Neuron (in vitro differentiated cells): ENCODE results near the gene DOCK2.
"Not testable (repeated sequence)": the region's sequence is repeated elsewhere in the genome, so short reads cannot be mapped to it uniquely, and the experiment has no call there.

ENCODE experiments used
- H2AFZ ChIP-seq: one replicate; pipeline ENCODE4 v1.6.1; 2013; ENCODE audit warnings: low read depth, mild to moderate bottlenecking, inconsistent platforms, low read length, moderate library complexity
- H3K27me3 ChIP-seq: one replicate; pipeline ENCODE4 v1.6.1; 2013; ENCODE audit warnings: low read length; ENCODE audit not compliant: insufficient read depth
- H3K36me3 ChIP-seq: one replicate; pipeline ENCODE4 v1.6.1; 2013; ENCODE audit warnings: low read length; ENCODE audit not compliant: insufficient read depth
- H3K4me1 ChIP-seq: one replicate; pipeline ENCODE4 v1.6.1; 2013; ENCODE audit warnings: low read length; ENCODE audit not compliant: insufficient read depth
- H3K4me3 ChIP-seq: 2 replicates; pipeline ENCODE4 v1.5.1; 2013; ENCODE audit warnings: mild to moderate bottlenecking, low read length, moderate library complexity
- H3K9me3 ChIP-seq: one replicate; pipeline ENCODE4 v1.6.1; 2013; ENCODE audit warnings: low read length

DOCK2 gene

DNA sequence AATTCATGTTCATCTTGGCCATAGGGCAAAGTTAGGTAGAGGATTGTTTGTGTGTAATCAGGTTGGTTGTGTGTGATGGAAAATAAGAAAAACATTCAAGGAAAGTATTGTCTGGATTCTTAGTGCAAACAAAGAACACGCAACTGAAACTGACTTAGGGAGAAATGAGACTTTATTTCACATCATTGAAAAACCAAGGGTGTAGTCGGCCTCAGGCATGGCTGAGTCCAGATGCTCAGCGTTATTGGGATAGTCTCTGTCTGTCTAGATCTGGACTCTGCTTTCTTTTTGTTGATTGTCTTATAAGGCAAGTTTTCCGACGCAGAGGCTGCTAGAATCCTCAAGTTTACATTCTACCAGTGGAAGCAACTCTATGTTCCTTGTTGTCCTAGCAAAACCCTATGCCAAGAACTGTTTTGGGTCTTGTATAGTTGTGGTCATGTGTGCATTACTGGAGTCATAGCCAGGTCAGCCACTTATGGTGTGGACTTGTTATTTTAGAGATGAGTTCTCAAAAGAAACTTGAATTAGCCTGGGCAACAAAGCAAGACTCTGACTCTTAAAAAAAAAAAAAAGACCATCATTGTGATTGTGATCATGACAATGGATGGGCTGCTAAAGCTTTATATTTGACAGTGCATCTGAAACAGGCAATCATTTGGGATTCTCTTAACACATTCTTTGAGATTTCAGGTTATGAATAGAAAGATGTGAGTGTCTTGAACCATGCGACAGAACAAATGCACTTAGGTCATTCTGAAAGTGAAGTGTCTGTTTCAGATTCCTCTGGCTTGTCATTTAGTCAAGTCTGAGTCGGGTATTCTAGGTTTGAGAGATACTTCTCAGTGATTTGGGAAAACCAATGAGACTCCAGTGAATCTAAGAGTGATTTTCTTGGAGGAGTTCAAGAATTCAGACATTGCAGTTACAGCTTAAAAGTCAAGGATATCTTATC is 82.6 kb downstream of the DOCK2 start:
- Histone ChIP-seq H3K9me3 (no peaks in the 10 kb centered on the region), H3K4me1 (no peaks in the 10 kb centered on the region), H3K36me3 (no peaks in the 10 kb centered on the region), H3K27me3 (no peaks in the 10 kb centered on the region), H3K4me3 (no peak overlapping the region), H2AFZ (no peak overlapping the region)

DNA sequence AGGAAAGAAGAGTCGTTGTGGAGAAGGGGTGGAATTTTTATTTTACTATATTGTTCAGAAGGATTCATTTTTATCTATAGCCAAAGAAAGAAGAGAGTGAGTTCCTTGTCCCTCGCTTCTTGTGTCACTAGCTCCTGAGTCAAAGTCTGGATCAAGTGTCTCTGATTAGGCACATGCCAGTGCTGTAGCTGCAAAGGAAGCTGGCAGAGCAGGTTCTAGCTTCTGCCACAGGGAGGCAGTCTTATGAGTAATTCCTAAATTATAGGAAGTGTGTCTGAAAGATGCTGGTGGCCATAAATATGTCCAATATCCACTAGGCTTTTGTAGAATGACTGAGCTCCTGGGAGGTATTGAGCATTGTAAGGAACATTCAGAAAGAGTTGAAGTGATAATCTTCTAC is 84.7 kb downstream of the DOCK2 start:
- Histone ChIP-seq H3K9me3 (no peaks in the 10 kb centered on the region), H2AFZ (no peak overlapping the region), H3K36me3 (no peaks in the 10 kb centered on the region), H3K4me1 (no peaks in the 10 kb centered on the region), H3K27me3 (no peaks in the 10 kb centered on the region), H3K4me3 (no peak overlapping the region)

DNA sequence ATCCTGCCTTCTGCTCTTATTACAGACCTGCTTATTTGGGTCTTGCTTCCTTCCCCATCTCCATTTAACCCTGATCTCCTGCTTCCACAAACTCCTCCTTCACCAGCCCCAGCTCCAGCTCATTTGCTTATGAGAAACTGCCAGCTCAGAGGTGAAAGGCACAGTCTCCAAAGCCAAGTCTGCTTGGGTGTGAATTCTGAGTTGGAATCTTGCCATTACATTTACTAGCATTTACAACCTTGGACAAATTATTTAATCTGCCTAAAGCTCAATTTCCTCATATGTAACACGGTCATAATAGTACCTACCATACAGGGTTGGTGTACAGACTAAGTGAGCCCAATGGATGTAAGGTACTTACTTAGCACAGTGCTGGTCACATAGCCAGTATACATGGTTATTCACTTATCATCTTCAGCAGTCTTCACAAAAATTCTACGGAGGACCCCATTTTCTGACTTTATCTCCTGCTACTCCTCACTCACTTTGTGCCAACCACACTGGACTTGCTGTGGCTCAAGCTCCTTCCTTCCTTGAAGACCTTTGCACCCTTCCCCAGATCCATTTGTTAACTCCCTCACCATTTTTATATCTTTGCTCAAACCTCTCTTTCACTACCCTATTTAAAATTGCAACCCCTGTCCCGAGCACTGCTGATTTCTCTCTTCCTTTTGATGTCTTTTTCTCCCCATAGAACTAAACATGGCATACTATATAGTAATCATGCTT is 86.2 kb downstream of the DOCK2 start:
- H3K9me3 ChIP-seq, result no peaks in the 10 kb centered on the region
- H3K4me3 ChIP-seq, result no peak overlapping the region
- no peaks in the 10 kb centered on the region for H3K27me3 ChIP-seq
- no peak overlapping the region for H2AFZ ChIP-seq
- H3K4me1 ChIP-seq, result no peaks in the 10 kb centered on the region
- no peaks in the 10 kb centered on the region for H3K36me3 ChIP-seq

DNA sequence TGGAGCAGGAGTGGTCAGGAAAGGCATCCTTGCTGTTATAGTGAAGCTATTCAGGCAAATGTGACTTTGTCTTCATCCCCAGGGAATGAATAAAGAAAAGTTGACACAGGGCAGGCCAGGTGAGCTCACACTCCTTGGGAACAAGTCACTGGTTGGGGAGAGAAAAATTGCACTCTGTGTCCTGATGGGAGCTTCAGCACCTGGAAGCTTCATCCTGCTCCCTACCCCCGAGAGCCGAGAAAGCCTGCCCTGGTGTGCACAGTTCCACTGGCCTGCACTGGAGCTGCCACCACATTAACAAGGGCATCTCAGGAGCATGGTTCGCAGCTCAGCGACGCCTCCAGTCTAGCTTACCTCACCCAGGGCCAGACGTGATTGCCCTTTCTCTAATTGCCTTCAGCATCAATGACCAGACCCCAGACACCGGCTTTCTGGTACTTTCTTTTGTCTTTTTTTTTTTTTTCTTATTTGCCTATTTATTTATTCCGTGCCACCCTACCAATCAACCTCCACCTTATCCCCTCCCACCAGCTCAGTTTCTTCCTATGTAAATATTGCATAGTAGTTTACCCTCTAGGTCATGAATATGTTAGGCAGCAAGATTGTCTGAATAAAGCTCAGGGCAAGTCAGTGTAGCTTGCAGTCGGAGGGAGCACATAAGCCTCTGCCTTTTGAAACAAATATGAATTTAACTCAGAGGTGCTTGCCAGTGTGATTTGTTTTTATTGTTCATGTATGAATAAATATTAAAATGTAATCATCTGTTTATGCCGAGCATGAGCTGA is 87.4 kb downstream of the DOCK2 start:
- Histone ChIP-seq H3K4me1 (no peaks in the 10 kb centered on the region), H3K27me3 (no peaks in the 10 kb centered on the region), H3K4me3 (no peak overlapping the region), H3K9me3 (no peaks in the 10 kb centered on the region), H2AFZ (no peak overlapping the region), H3K36me3 (no peaks in the 10 kb centered on the region)

- H3K27me3 ChIP-seq, H3K4me3 ChIP-seq, H3K4me1 ChIP-seq, H2AFZ ChIP-seq, H3K9me3 ChIP-seq, H3K36me3 ChIP-seq: not testable (repeated sequence)
Measured at GRCh38 chr5:169725665-169726064, 88.6 kb downstream of the DOCK2 start.

DNA sequence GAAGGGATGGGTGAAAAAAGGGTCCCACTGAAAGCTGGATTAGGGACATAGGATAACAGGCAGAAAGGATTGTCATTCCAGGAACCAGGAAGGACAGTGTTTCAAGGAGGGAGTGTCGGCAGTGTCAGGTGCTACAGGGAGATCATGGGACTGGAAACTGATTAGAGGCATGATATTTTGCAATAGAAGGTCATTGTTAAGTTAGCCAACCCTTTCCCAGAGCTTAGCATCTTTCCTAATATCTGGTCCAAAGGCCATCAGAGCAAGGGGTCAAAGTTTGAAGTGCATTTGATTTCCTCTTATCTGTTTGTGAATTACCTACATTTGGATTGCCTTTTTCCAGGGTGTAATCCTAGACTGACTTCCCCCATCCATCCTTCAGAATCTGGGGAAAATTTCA is 91.3 kb downstream of the DOCK2 start:
- no peaks in the 10 kb centered on the region for H3K36me3 ChIP-seq
- H2AFZ ChIP-seq, result no peak overlapping the region
- no peaks in the 10 kb centered on the region for H3K4me1 ChIP-seq
- no peaks in the 10 kb centered on the region for H3K9me3 ChIP-seq
- no peaks in the 10 kb centered on the region for H3K27me3 ChIP-seq
- H3K4me3 ChIP-seq, result no peak overlapping the region

DNA sequence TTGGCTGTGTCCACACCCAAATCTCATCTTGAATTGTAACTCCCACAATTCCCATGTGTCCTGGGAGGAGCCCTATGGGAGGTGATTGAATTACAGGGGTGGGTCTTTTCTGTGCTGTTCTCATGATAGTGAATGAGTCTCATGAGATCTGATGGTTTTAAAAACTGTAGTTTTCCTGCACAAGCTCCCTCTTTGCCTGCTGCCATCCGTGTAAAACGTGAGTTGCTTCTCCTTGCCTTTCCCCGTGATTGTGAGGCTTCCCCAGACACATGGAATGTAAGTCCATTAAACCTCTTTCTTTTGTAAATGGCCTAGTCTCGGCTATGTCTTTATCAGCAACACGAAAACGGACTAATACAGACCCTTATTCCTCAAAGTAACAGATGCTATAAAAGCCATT is 94.1 kb downstream of the DOCK2 start:
- Histone ChIP-seq H3K27me3 (no peaks in the 10 kb centered on the region), H3K4me3 (no peak overlapping the region), H3K36me3 (no peaks in the 10 kb centered on the region), H3K4me1 (no peaks in the 10 kb centered on the region), H2AFZ (no peak overlapping the region), H3K9me3 (no peaks in the 10 kb centered on the region)

GRCh38 chr5:169732841-169733240 is 95.8 kb downstream of the DOCK2 start:
- Histone ChIP-seq H2AFZ (no peak overlapping the region), H3K36me3 (no peaks in the 10 kb centered on the region), H3K4me1 (no peaks in the 10 kb centered on the region), H3K27me3 (no peaks in the 10 kb centered on the region), H3K9me3 (no peaks in the 10 kb centered on the region), H3K4me3 (no peak overlapping the region)

GRCh38 chr5:169735913-169736312 is 98.8 kb downstream of the DOCK2 start:
- Histone ChIP-seq H3K36me3 (no peaks in the 10 kb centered on the region), H3K4me3 (no peak overlapping the region), H3K9me3 (no peaks in the 10 kb centered on the region), H3K27me3 (no peaks in the 10 kb centered on the region), H2AFZ (no peak overlapping the region), H3K4me1 (no peaks in the 10 kb centered on the region)

DNA sequence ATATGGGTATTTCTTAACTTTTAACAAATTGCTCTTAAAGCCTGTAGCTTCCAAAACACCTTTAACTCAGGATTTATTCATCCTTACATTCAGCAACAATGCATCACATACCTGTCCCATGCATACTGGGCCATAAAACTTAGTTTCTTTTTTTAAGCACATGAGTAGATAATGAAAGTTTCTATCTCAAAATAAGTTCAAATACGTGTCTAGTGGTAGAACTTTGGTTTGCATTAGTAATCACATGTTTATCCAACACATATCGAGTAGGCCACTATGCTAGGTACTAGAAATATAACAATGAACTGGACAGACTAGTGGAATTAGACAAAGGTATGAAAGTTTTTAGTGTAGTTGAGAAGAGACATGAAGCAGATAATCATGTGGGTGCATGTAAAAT is 99.6 kb downstream of the DOCK2 start:
- no peak overlapping the region for H2AFZ ChIP-seq
- H3K4me3 ChIP-seq, result no peak overlapping the region
- no peaks in the 10 kb centered on the region for H3K4me1 ChIP-seq
- H3K9me3 ChIP-seq, result no peaks in the 10 kb centered on the region
- H3K27me3 ChIP-seq, result no peaks in the 10 kb centered on the region
- H3K36me3 ChIP-seq, result no peaks in the 10 kb centered on the region

DNA sequence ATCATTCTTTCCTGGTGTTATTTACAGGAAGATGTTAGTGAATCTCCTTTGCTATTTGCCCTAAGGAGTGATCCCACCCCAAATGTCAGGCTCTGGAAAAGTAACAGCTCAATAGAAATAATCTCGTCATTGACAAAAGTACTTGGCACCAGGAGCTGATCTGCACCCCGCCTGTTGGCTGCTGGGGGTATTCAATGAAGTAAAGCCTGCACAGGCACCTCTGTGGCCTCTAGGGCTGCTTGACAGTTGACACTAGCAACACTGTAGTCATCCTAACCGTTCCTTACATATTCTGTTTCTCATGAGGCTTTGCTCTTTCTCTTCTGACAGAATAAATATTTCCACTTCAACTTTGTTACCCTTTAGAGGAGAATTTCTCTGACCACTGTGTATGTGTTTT is 103.4 kb downstream of the DOCK2 start:
- Histone ChIP-seq H3K36me3 (no peaks in the 10 kb centered on the region), H3K4me3 (no peak overlapping the region), H3K4me1 (no peaks in the 10 kb centered on the region), H3K9me3 (no peaks in the 10 kb centered on the region), H3K27me3 (no peaks in the 10 kb centered on the region), H2AFZ (no peak overlapping the region)

DNA sequence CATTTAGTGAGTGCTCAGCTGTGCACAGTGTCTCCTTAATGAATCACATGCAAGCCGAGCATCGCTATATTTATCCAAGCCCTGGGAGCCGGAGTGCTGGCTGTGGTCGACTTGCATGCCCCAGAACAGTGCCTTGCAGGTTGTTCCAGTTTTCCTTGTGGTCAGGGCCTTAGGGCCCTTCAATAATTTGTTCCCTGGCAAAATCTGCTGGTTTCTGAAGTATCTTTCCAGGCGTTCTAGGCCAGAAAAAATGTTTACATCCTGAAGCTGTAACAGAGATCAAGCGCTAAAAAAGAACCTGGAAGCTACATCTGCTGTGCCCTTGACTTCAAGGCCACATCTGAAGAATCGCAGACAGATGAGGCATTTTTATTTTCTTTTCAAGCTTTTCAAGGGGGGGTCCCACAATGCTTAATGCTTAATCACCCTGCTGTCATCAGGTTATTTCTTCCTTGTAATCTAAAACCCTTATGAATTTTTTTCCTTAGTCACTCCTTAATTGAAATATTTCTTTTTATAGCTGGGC is 105.8 kb downstream of the DOCK2 start:
- H3K9me3 ChIP-seq, result no peaks in the 10 kb centered on the region
- no peak overlapping the region for H2AFZ ChIP-seq
- H3K27me3 ChIP-seq, result peaks cover 3% of the 10 kb centered on the region
- H3K4me1 ChIP-seq, result no peaks in the 10 kb centered on the region
- H3K36me3 ChIP-seq, result no peaks in the 10 kb centered on the region
- no peak overlapping the region for H3K4me3 ChIP-seq

GRCh38 chr5:169744336-169744735 is 107.3 kb downstream of the DOCK2 start:
- Histone ChIP-seq H3K4me1 (no peaks in the 10 kb centered on the region), H3K27me3 (peaks cover 5% of the 10 kb centered on the region), H3K9me3 (no peaks in the 10 kb centered on the region), H3K4me3 (no peak overlapping the region), H2AFZ (no peak overlapping the region), H3K36me3 (no peaks in the 10 kb centered on the region)
